Activated T-helper 2 cell treated with anti-CD3 and anti-CD28 coated beads, Interferon-gamma antibody, Interleukin-2, Interleukin-4, amounts not matched to agents 10 μg/mL and 5 μg/mL and 100 μg/mL, durations not matched to agents 14 hours and 24 hours and 36 hours (primary cell): ENCODE results near the gene ABI3BP. TPM values are rescaled to one million over a fixed set of nuclear protein-coding genes. Genes with fewer than 3 reads are reported as not detected.
"Not testable (repeated sequence)": the region's sequence is repeated elsewhere in the genome, so short reads cannot be mapped to it uniquely, and the experiment has no call there.

Source experiments
- DNase-seq: peaks from one replicate; pipeline ENCODE4 v3.0.0; 2021; ENCODE audit warnings: low spot score
- H3K27ac Mint-ChIP-seq: one replicate; pipeline ENCODE4 v1.8.0; 2021; ENCODE audit warnings: mixed read lengths
- H3K27me3 Mint-ChIP-seq: one replicate; pipeline ENCODE4 v1.8.0; 2021; ENCODE audit warnings: low read depth, mixed read lengths
- H3K36me3 Mint-ChIP-seq: one replicate; pipeline ENCODE4 v1.8.0; 2021; ENCODE audit warnings: low read depth, mixed read lengths
- H3K4me1 Mint-ChIP-seq: one replicate; pipeline ENCODE4 v1.8.0; 2021; ENCODE audit warnings: low read depth, mixed read lengths
- H3K4me3 Mint-ChIP-seq: one replicate; pipeline ENCODE4 v1.8.0; 2021; ENCODE audit warnings: low read depth, mild to moderate bottlenecking, moderate library complexity, mixed read lengths
- H3K9me3 Mint-ChIP-seq: one replicate; pipeline ENCODE4 v1.8.0; 2021; ENCODE audit warnings: mixed read lengths
- intact Hi-C: fragments of 100-400 bp; cut with micrococcal nuclease; formaldehyde crosslinking; loops from one replicate; pipeline ENCODE4 v1.15.1; 2023
- total RNA-seq: library from RNA; stranded (reverse); gene quantifications from 2 replicates; pipeline ENCODE4 v1.2.3, GENCODE V29; 2022

ABI3BP gene
- total RNA-seq, 1 donor from 2014 or later, result not detected

GRCh38 chr3:100954199-100954935 is 38.9 kb downstream of the ABI3BP start:
- H3K4me1 Mint-ChIP-seq, result no peaks in the 10 kb centered on the region
- no peak for DNase-seq
- no peaks in the 10 kb centered on the region for H3K36me3 Mint-ChIP-seq
- H3K9me3 Mint-ChIP-seq, result peaks cover 3% of the 10 kb centered on the region
- no peak overlapping the region for H3K27ac Mint-ChIP-seq
- H3K4me3 Mint-ChIP-seq, result no peak overlapping the region
- H3K27me3 Mint-ChIP-seq, result no peaks in the 10 kb centered on the region
- intact Hi-C loops, result no loop called here

DNA sequence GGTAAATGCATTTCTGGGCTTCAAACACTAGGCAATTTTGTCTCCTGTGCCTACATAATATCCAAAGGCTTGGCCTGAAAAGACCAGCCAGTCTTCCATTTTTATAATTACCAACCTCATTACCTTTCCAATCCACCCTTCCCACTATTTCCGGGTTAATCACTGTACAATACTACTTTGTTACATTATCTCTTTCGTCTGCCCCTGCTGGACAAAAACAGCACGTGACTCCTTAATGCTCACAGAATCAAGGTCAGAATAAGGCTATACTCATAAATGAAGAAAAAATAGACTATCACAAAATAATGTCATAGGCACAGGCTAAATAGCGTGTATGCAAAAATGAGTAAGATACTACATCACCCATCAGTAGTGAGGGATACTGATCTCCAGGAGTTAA is 40.1 kb downstream of the ABI3BP start:
- H3K36me3 Mint-ChIP-seq, result no peaks in the 10 kb centered on the region
- no peaks in the 10 kb centered on the region for H3K4me1 Mint-ChIP-seq
- intact Hi-C loops, result no loop called here
- no peak overlapping the region for H3K27ac Mint-ChIP-seq
- DNase-seq, result no peak
- no peak overlapping the region for H3K4me3 Mint-ChIP-seq
- H3K9me3 Mint-ChIP-seq, result no peaks in the 10 kb centered on the region
- no peaks in the 10 kb centered on the region for H3K27me3 Mint-ChIP-seq

DNA sequence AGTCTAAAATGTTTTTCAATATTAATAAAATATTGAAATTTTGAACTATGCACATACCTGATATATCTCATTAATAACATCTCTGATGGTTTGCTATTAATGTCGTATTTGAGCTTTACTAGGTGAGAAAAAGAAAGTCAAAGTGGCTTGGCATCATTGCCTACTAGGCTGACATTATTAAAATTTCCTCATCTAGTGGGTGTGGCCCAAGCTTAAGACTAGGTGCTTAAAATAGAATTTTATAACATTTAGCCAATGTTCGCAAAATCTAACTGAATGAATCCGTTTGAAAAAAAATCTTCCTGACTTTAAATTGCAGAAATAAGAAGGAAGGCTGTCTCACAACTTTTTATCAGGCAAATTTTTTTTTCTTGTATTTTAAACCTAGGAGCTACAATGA is 46.1 kb downstream of the ABI3BP start:
- DNase-seq, result no peak
- H3K27ac Mint-ChIP-seq, result no peak overlapping the region
- H3K27me3 Mint-ChIP-seq, result no peaks in the 10 kb centered on the region
- H3K9me3 Mint-ChIP-seq, result no peaks in the 10 kb centered on the region
- intact Hi-C loops, result no loop called here
- H3K36me3 Mint-ChIP-seq, result no peaks in the 10 kb centered on the region
- H3K4me3 Mint-ChIP-seq, result no peak overlapping the region
- no peaks in the 10 kb centered on the region for H3K4me1 Mint-ChIP-seq

GRCh38 chr3:100946096-100946495 is 47.1 kb downstream of the ABI3BP start:
- intact Hi-C loops, H3K36me3 Mint-ChIP-seq, H3K4me1 Mint-ChIP-seq, H3K4me3 Mint-ChIP-seq, DNase-seq, H3K27ac Mint-ChIP-seq, H3K27me3 Mint-ChIP-seq, H3K9me3 Mint-ChIP-seq: not testable (repeated sequence)

- Mint-ChIP-seq H3K4me3 (no peak overlapping the region), H3K36me3 (no peaks in the 10 kb centered on the region), H3K27ac (no peak overlapping the region), H3K4me1 (no peaks in the 10 kb centered on the region), H3K9me3 (no peaks in the 10 kb centered on the region), H3K27me3 (peaks cover 1% of the 10 kb centered on the region)
- intact Hi-C loops, result no loop called here
- DNase-seq, result no peak
Measured at GRCh38 chr3:100941451-100941850, 51.8 kb downstream of the ABI3BP start.

DNA sequence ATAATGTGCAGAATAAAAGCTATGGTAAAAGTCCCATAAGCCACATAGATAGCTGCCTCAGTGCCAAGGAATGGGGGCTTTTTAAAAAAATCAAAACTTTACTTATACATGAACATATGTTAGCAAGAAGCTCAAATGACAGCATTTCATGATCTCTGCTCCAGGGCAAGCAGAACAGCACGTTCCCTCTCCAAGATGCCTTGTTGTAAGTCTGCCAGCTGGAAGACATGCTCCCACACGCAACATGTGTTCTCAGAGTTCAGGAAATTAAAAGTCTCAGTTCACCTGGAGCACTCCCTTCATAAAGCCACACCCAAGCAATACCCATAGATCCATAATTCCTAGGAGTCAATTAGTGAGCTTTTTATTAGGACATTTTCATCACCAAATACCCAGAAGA is 52.2 kb downstream of the ABI3BP start:
- DNase-seq, result no peak
- H3K4me1 Mint-ChIP-seq, result no peaks in the 10 kb centered on the region
- no peaks in the 10 kb centered on the region for H3K36me3 Mint-ChIP-seq
- H3K27ac Mint-ChIP-seq, result no peak overlapping the region
- intact Hi-C loops, result no loop called here
- peaks cover 1% of the 10 kb centered on the region for H3K27me3 Mint-ChIP-seq
- H3K4me3 Mint-ChIP-seq, result no peak overlapping the region
- H3K9me3 Mint-ChIP-seq, result no peaks in the 10 kb centered on the region

DNA sequence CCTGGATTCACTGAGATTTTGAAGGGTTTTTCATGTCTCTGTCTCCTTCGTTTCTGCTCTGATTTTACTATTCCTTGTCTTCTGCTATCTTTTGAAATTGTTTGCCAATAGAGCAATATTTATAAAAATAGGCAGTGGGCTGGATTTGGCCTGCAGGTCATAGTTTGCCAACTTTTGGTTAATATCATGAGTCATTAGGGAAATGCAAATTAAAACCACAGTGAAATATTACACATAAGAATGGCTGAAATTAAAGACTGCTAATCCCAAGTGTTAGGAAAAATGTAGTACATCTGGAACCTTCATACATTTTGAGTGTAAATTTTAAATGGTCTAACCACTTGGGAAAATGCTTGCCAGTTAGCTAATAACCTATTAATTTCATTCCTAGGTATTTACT is 56.3 kb downstream of the ABI3BP start:
- Mint-ChIP-seq H3K9me3 (no peaks in the 10 kb centered on the region), H3K4me3 (no peak overlapping the region), H3K27me3 (peaks cover 1% of the 10 kb centered on the region), H3K36me3 (no peaks in the 10 kb centered on the region), H3K27ac (no peak overlapping the region), H3K4me1 (no peaks in the 10 kb centered on the region)
- intact Hi-C loops, result no loop called here
- no peak for DNase-seq

- no peaks in the 10 kb centered on the region for H3K36me3 Mint-ChIP-seq
- intact Hi-C loops, result no loop called here
Measured at GRCh38 chr3:100932491-100932890, 60.7 kb downstream of the ABI3BP start.

DNA sequence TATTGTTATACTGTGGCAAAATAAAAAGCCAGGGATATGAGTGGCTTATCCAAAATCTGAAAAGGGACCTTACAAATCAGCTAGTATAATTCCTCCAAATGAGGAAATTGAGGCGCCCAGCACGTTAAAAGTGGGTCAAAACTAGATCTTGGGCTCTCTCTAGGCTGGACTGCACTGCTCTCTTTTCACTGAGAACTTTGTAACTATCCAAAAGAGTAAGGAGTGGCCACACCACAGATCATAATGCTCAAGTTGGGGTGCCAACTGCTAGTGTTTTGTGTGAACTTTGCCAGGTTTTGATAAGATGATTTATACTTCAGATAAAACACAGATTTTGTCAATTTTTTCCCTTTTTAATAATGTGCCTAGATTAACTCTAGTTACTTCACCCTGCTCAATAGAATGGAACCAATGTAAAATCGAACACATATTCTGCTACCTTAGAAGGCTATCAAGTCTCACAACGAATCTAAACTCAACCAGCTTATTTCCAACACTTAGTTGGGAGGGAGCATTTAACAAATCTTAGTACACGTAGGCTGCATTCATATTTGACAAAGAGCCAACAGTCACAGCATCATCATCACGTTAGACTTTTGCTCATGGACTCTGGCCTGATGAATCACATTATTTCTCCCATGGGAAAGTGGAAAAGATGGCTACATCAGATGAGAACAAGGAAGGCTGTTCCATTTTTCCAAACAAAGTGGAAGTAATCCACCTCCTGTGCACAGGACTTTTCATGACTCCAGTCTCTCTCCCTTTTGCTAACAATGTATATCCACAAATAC is 64.4 kb downstream of the ABI3BP start:
- Mint-ChIP-seq H3K4me1 (no peaks in the 10 kb centered on the region), H3K9me3 (no peaks in the 10 kb centered on the region), H3K27me3 (peaks cover under 1% of the 10 kb centered on the region), H3K4me3 (no peak overlapping the region), H3K27ac (no peak overlapping the region), H3K36me3 (no peaks in the 10 kb centered on the region)
- intact Hi-C loops, result no loop called here
- DNase-seq, result no peak

More at GRCh38 chr3:100932491-100932890, 60.7 kb downstream of the ABI3BP start:
- no peaks in the 10 kb centered on the region for H3K9me3 Mint-ChIP-seq
- H3K27ac Mint-ChIP-seq, result no peak overlapping the region
- H3K27me3 Mint-ChIP-seq, result no peaks in the 10 kb centered on the region
- DNase-seq, result no peak
- no peaks in the 10 kb centered on the region for H3K4me1 Mint-ChIP-seq
- H3K4me3 Mint-ChIP-seq, result no peak overlapping the region

- Mint-ChIP-seq H3K36me3 (no peaks in the 10 kb centered on the region), H3K4me1 (no peaks in the 10 kb centered on the region), H3K4me3 (no peak overlapping the region), H3K27ac (no peak overlapping the region), H3K27me3 (peaks cover 3% of the 10 kb centered on the region), H3K9me3 (no peaks in the 10 kb centered on the region)
- no peak for DNase-seq
- intact Hi-C loops, result no loop called here
Measured at GRCh38 chr3:100927775-100928174, 65.4 kb downstream of the ABI3BP start.

- Mint-ChIP-seq H3K27ac (no peak overlapping the region), H3K27me3 (peaks cover 3% of the 10 kb centered on the region), H3K4me3 (no peak overlapping the region), H3K4me1 (no peaks in the 10 kb centered on the region), H3K9me3 (no peaks in the 10 kb centered on the region), H3K36me3 (no peaks in the 10 kb centered on the region)
- no peak for DNase-seq
- intact Hi-C loops, result no loop called here
Measured at GRCh38 chr3:100915706-100916495, 77.3 kb downstream of the ABI3BP start.

- H3K4me3 Mint-ChIP-seq, result no peak overlapping the region
Measured at GRCh38 chr3:100913870-100914648, 79.2 kb downstream of the ABI3BP start.

More at GRCh38 chr3:100913870-100914648, 79.2 kb downstream of the ABI3BP start:
- peaks cover 4% of the 10 kb centered on the region for H3K27me3 Mint-ChIP-seq
- no peaks in the 10 kb centered on the region for H3K36me3 Mint-ChIP-seq
- DNase-seq, result no peak
- no peaks in the 10 kb centered on the region for H3K4me1 Mint-ChIP-seq
- no peak overlapping the region for H3K27ac Mint-ChIP-seq
- H3K9me3 Mint-ChIP-seq, result no peaks in the 10 kb centered on the region
- intact Hi-C loops, result no loop called here
